K562 (cell line): Measurements from ENCODE around the gene RAD50. TPM values are rescaled to one million over a fixed set of nuclear protein-coding genes. Genes with fewer than 3 reads are reported as not detected.

Source experiments
- ATAC-seq: fragments of 200-7000 bp; cut with Tn5 transposase; 3 replicates; pipeline ENCODE4 v1.9.1; 2020; ENCODE audit warnings: moderate library complexity
- BruUV-seq: library from RNA; stranded (reverse); fragments of 400-500 nt; replicated peaks from 2 replicates; lab custom pipeline; 2021; lab: Mats Ljungman, UMichigan
- CTCF ChIA-PET: fragments of 300-600 bp; formaldehyde crosslinking; extraction: SDS; loops from one replicate; lab custom pipeline; 2021; ENCODE audit warnings: low intra/inter-chr PET ratio; lab: Yijun Ruan, JAX
- POLR2A ChIA-PET: fragments of 300-600, 350-650 bp; sonication (Branson Sonifier 250); formaldehyde crosslinking; extraction: SDS; loops from one replicate; lab custom pipeline; 2021; ENCODE audit warnings: antibody characterized with exemption, inconsistent platforms; lab: Yijun Ruan, JAX
- DNase-seq, 4 experiments: peaks; one replicate each; pipeline versions ENCODE4 v3.0.0 to v3.0.0-alpha.2; 2011 to 2018; ENCODE audit warnings: low spot score in 3 of 4, mixed read lengths in 3 of 4; ENCODE audit errors: extremely low read depth in 1 of 4
- FAIRE-seq: peaks from 2 replicates; lab custom pipeline; 2011; peaks lifted over from hg19 to GRCh38; lab: Jason Lieb, UNC
- H2AFZ ChIP-seq: 2 replicates; pipeline ENCODE4 v1.6.0; 2011; ENCODE audit warnings: low read depth, low read length, control low read depth, inconsistent platforms
- H3K27ac ChIP-seq: fragments of 200-600 bp; 3 replicates; pipeline ENCODE4 v1.8.0; 2011; ENCODE audit warnings: low read depth, mild to moderate bottlenecking, control low read depth, inconsistent platforms, low read length, moderate library complexity, mixed read lengths; ENCODE audit errors: extremely low read depth
- H3K27me3 ChIP-seq, 2 experiments: fragments of 300-600 bp in 1 of 2; 2 replicates in 1 of 2; 3 replicates in 1 of 2; pipeline versions ENCODE4 v1.6.0 to v1.8.0; 2011; ENCODE audit warnings: inconsistent platforms in 2 of 2, low read length in 2 of 2, mild to moderate bottlenecking in 1 of 2, mixed read lengths in 1 of 2, moderate library complexity in 1 of 2; ENCODE audit not compliant: control insufficient read depth in 2 of 2, insufficient read depth in 2 of 2
- H3K36me3 ChIP-seq: fragments of 300-600 bp; 3 replicates; pipeline ENCODE4 v1.8.0; 2011; ENCODE audit warnings: mild to moderate bottlenecking, low read length, inconsistent platforms; ENCODE audit not compliant: control insufficient read depth, insufficient read depth
- H3K4me1 ChIP-seq, 2 experiments: fragments of 200-600 bp in 1 of 2; replicated peaks in 1 of 2; 2 replicates in 1 of 2; 3 replicates in 1 of 2; pipeline versions ENCODE4 v1.5.1 to v1.8.0; 2011; ENCODE audit warnings: inconsistent platforms in 2 of 2, low read length in 2 of 2, mild to moderate bottlenecking in 1 of 2, mixed read lengths in 1 of 2, moderate library complexity in 1 of 2; ENCODE audit not compliant: control insufficient read depth in 2 of 2, insufficient read depth in 2 of 2
- H3K4me2 ChIP-seq: 2 replicates; pipeline ENCODE4 v1.6.1; 2011; ENCODE audit warnings: low read length, control low read depth, inconsistent platforms, mixed read lengths; ENCODE audit not compliant: insufficient read depth
- H3K4me3 ChIP-seq: fragments of 200-600 bp; sonication (generic), shearing (Covaris generic); 2 replicates; pipeline ENCODE4 v1.5.1; 2016; ENCODE audit warnings: control low read depth, inconsistent platforms
- H3K79me2 ChIP-seq: fragments of 200-600 bp; 3 replicates; pipeline ENCODE4 v1.8.0; 2011; ENCODE audit warnings: low read length, inconsistent platforms; ENCODE audit not compliant: control insufficient read depth, insufficient read depth
- H3K9ac ChIP-seq, 2 experiments: 2 replicates each; pipeline versions ENCODE4 v1.6.0 to v1.6.1; 2011; ENCODE audit warnings: low read depth in 2 of 2, low read length in 2 of 2, control low read depth in 1 of 2, inconsistent platforms in 1 of 2, mild to moderate bottlenecking in 1 of 2, mixed read lengths in 1 of 2; ENCODE audit not compliant: insufficient read depth in 1 of 2
- H3K9me1 ChIP-seq: one replicate; pipeline ENCODE4 v1.6.0; 2011; ENCODE audit warnings: inconsistent platforms, mild to moderate bottlenecking, low read length, moderate library complexity; ENCODE audit not compliant: control insufficient read depth, insufficient read depth
- H3K9me3 ChIP-seq: replicated peaks from 2 replicates; pipeline ENCODE4 v1.5.1; 2011; ENCODE audit warnings: low read depth, low read length, inconsistent platforms; ENCODE audit not compliant: control insufficient read depth, insufficient read depth
- H4K20me1 ChIP-seq: replicated peaks from 2 replicates; pipeline ENCODE4 v1.6.1; 2011; ENCODE audit warnings: low read length, inconsistent platforms, mixed read lengths; ENCODE audit not compliant: control insufficient read depth, insufficient read depth
- ERF ChIP-seq: fragments of 450-650 bp; formaldehyde crosslinking; IDR thresholded peaks from 2 replicates; pipeline ENCODE4 v1.4.0; 2020; ENCODE audit warnings: mild to moderate bottlenecking, mixed read lengths
- GABPB2 ChIP-seq: fragments of 250-450 bp; sonication (Bioruptor Pico); conservative IDR thresholded peaks from 2 replicates; pipeline ENCODE4 v1.5.1; 2021; ENCODE audit warnings: mild to moderate bottlenecking
- NFE2 ChIP-seq: IDR thresholded peaks from 2 replicates; pipeline ENCODE4 v1.6.1; 2014; ENCODE audit warnings: antibody characterized with exemption, low read depth
- RAD21 ChIP-seq, 2 experiments: fragments of 250-450 bp in 1 of 2; fragments of 450-650 bp in 1 of 2; sonication (Bioruptor Pico) in 1 of 2; formaldehyde crosslinking in 1 of 2; IDR thresholded peaks in 1 of 2; conservative IDR thresholded peaks in 1 of 2; 2 replicates each; pipeline versions ENCODE4 v1.4.0 to v1.8.0; 2020 to 2022; ENCODE audit warnings: mild to moderate bottlenecking in 2 of 2, moderate library complexity in 1 of 2
- RBBP5 ChIP-seq: fragments of 200-600 bp; sonication (generic); IDR thresholded peaks from 2 replicates; pipeline ENCODE4 v1.6.1; 2012; ENCODE audit warnings: borderline replicate concordance, mild to moderate bottlenecking, low read length, control low read depth, inconsistent platforms; ENCODE audit not compliant: insufficient read depth, poor library complexity, severe bottlenecking
- RBM34 ChIP-seq: fragments of 200-400 bp; formaldehyde crosslinking; IDR thresholded peaks from 2 replicates; pipeline ENCODE4 v1.6.1; 2018; ENCODE audit warnings: low read length, borderline replicate concordance; ENCODE audit not compliant: insufficient read depth
- ZFP36 ChIP-seq: fragments of 150-350 bp; IDR thresholded peaks from 2 replicates; pipeline ENCODE4 v1.6.1; 2018; ENCODE audit warnings: low read length, low read depth; ENCODE audit not compliant: partially characterized antibody
- WGBS: fragments of 100-300 bp; shearing (Covaris generic); methylation state at CpG from one replicate; pipeline ENCODE4 v1.1.6; 2016; ENCODE audit warnings: low coverage, mixed read lengths; ENCODE audit not compliant: insufficient coverage; ENCODE audit errors: missing lambda C conversion rate; 5-methylcytosine and 5-hydroxymethylcytosine counted together
- in situ Hi-C: fragments of 300-500 bp; cut with MboI; formaldehyde crosslinking; loops from 4 replicates; pipeline ENCODE4 v1.15.0; 2018; ENCODE audit warnings: inconsistent platforms, mixed read lengths
- intact Hi-C: fragments of 100-400 bp; cut with micrococcal nuclease; formaldehyde crosslinking; loops from 2 replicates; pipeline ENCODE4 v1.14.2; 2022
- polyA plus RNA-seq, 8 experiments: library from polyadenylated mRNA; depleted of rRNA in 4 of 8; stranded (reverse) in 5 of 8; unstranded in 3 of 8; fragments of >200 nt; fragmentation: Nextera tagmentation in 2 of 8; fragmentation: Illumina TruSeq in 1 of 8; extraction: Ambion mirVana in 2 of 8; extraction: Trizol in 1 of 8; gene quantifications; 2 replicates each; pipeline versions ENCODE4 v1.2.1 to v1.2.3, GENCODE V29; 2011 to 2014; ENCODE audit warnings: inconsistent platforms in 1 of 8, missing spikeins in 1 of 8
- total RNA-seq, 7 experiments: library from RNA; depleted of rRNA in 6 of 7; stranded (reverse); fragments of >200 nt in 6 of 7; fragmentation: Illumina TruSeq in 2 of 7; extraction: Trizol in 2 of 7; gene quantifications; 2 replicates each; pipeline versions ENCODE4 v1.2.1 to v1.2.3, GENCODE V29; 2011 to 2021; ENCODE audit warnings: low replicate concordance in 1 of 7
- TF ChIP-seq, protein P1 (sequence below): fragments of 200-800 bp; sonication (Bioruptor generic); IDR thresholded peaks from 2 replicates; pipeline ENCODE4 v1.6.1; 2017; ENCODE audit warnings: missing genetic modification characterization, missing compliant biosample characterization
- TF ChIP-seq, protein P2 (sequence below): fragments of 450-650 bp; formaldehyde crosslinking; IDR thresholded peaks from 2 replicates; pipeline ENCODE4 v1.4.0; 2020; ENCODE audit warnings: mild to moderate bottlenecking, moderate library complexity
- TF ChIP-seq, protein P3 (sequence below): fragments of 200-800 bp; sonication (Bioruptor generic); IDR thresholded peaks from 2 replicates; pipeline ENCODE4 v1.6.1; 2017; ENCODE audit warnings: missing genetic modification characterization, missing compliant biosample characterization
- TF ChIP-seq, protein P4 (sequence below): fragments of 250-450 bp; sonication (Bioruptor Pico); IDR thresholded peaks from 2 replicates; pipeline ENCODE4 v1.5.0; 2021

Gene RAD50
- total and polyA plus RNA-seq, 9 of the 15 experiments (the other 6 are each of a cell fraction or from before 2014, with no cell fraction given): 15.3 to 74.2 (median 44.1) TPM

DNA sequence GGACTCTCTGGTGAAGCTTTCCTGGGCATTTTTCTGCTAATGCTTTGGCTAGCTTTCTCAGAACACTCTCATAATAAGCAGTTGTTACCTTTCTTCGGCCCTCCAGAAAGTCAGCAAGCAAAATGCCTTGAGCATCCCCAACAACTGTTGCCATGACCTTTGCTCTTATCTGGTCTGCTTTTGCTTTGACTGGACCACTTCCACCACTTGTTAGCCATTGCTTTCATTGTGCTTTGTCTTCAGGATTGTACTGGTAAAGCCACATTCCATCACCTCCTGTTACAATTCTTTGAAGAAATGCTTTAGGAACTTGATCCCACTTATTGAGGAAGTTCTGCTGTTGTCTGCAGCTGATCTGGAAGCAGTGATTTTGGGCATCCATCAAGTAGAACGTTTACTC is 35.7 kb downstream of the RAD50 start:
- Histone ChIP-seq H3K9me3 (no peaks in the 10 kb centered on the region), H3K4me1 (no peaks in the 10 kb centered on the region), H4K20me1 (no peaks in the 10 kb centered on the region), H3K4me3 (no peak overlapping the region), H3K36me3 (peaks cover 91% of the 10 kb centered on the region), H3K27me3 (no peaks in the 10 kb centered on the region), H2AFZ (no peak overlapping the region), H3K27ac (no peak overlapping the region), H3K79me2 (no peaks in the 10 kb centered on the region), H3K4me2 (no peak overlapping the region), H3K9me1 (no peaks in the 10 kb centered on the region), H3K9ac (no peak overlapping the region)
- ChIA-PET CTCF (no interaction called here), POLR2A (no interaction called here)
- 56% methylated on average over 2 of the region's 2 CpGs for WGBS
- TF ChIP-seq, protein P1, sequence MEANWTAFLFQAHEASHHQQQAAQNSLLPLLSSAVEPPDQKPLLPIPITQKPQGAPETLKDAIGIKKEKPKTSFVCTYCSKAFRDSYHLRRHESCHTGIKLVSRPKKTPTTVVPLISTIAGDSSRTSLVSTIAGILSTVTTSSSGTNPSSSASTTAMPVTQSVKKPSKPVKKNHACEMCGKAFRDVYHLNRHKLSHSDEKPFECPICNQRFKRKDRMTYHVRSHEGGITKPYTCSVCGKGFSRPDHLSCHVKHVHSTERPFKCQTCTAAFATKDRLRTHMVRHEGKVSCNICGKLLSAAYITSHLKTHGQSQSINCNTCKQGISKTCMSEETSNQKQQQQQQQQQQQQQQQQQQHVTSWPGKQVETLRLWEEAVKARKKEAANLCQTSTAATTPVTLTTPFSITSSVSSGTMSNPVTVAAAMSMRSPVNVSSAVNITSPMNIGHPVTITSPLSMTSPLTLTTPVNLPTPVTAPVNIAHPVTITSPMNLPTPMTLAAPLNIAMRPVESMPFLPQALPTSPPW (CRISPR knock-in tag): no peak
- no peak for TF ChIP-seq RAD21 (CRISPR knock-in tag; conservative IDR thresholded peaks at IDR 0.05 in 1 of 2, IDR thresholded peaks at IDR 0.05 in 1 of 2)
- no peak for TF ChIP-seq GABPB2 (CRISPR knock-in tag)
- TF ChIP-seq, protein P2, sequence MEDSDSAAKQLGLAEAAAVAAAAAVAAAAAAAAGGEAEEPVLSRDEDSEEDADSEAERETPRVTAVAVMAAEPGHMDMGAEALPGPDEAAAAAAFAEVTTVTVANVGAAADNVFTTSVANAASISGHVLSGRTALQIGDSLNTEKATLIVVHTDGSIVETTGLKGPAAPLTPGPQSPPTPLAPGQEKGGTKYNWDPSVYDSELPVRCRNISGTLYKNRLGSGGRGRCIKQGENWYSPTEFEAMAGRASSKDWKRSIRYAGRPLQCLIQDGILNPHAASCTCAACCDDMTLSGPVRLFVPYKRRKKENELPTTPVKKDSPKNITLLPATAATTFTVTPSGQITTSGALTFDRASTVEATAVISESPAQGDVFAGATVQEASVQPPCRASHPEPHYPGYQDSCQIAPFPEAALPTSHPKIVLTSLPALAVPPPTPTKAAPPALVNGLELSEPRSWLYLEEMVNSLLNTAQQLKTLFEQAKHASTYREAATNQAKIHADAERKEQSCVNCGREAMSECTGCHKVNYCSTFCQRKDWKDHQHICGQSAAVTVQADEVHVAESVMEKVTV (CRISPR knock-in tag): no peak
- TF ChIP-seq RBBP5: no peak
- no peak for TF ChIP-seq ERF (CRISPR knock-in tag)
- TF ChIP-seq ZFP36: no peak
- TF ChIP-seq, protein P3, sequence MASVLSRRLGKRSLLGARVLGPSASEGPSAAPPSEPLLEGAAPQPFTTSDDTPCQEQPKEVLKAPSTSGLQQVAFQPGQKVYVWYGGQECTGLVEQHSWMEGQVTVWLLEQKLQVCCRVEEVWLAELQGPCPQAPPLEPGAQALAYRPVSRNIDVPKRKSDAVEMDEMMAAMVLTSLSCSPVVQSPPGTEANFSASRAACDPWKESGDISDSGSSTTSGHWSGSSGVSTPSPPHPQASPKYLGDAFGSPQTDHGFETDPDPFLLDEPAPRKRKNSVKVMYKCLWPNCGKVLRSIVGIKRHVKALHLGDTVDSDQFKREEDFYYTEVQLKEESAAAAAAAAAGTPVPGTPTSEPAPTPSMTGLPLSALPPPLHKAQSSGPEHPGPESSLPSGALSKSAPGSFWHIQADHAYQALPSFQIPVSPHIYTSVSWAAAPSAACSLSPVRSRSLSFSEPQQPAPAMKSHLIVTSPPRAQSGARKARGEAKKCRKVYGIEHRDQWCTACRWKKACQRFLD (CRISPR knock-in tag): no peak
- no peak for TF ChIP-seq RBM34
- no peak for TF ChIP-seq NFE2
- TF ChIP-seq, protein P4, sequence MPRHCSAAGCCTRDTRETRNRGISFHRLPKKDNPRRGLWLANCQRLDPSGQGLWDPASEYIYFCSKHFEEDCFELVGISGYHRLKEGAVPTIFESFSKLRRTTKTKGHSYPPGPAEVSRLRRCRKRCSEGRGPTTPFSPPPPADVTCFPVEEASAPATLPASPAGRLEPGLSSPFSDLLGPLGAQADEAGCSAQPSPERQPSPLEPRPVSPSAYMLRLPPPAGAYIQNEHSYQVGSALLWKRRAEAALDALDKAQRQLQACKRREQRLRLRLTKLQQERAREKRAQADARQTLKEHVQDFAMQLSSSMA (CRISPR knock-in tag): no peak
- in situ Hi-C loops: no loop called here
- ATAC-seq: no peak
- FAIRE-seq: no peak
- intact Hi-C loops: loop anchor here (5.0 kb wide), 2 partner anchors 65 to 230 kb away; no protein-coding TSS in a partner anchor
- no TSS peak for BruUV-seq
- DNase-seq: no peak
